Cardiac muscle cell (in vitro differentiated cells and primary cell): ENCODE data around the gene TTC13. TPM values are rescaled to one million over a fixed set of nuclear protein-coding genes. Genes with fewer than 3 reads are reported as not detected.

Source experiments
- DNase-seq, 2 donors: peaks; one replicate each; pipeline versions ENCODE4 v3.0.0 to v3.0.0-alpha.2; 2010 to 2017; ENCODE audit warnings: low read depth in 1 of 2, low spot score in 1 of 2
- H3K27ac ChIP-seq: fragments of 200-600 bp; sonication (generic); 2 replicates; pipeline ENCODE4 v1.5.1; 2016
- H3K27me3 ChIP-seq: fragments of 200-600 bp; sonication (generic); 2 replicates; pipeline ENCODE4 v1.6.0; 2016; ENCODE audit warnings: control low read depth
- H3K36me3 ChIP-seq: fragments of 200-600 bp; sonication (generic); 2 replicates; pipeline ENCODE4 v1.5.1; 2016; ENCODE audit warnings: control low read depth
- H3K4me1 ChIP-seq: fragments of 200-600 bp; sonication (generic); 2 replicates; pipeline ENCODE4 v1.8.1; 2017; ENCODE audit warnings: low read depth, mild to moderate bottlenecking, mixed run types
- H3K4me3 ChIP-seq: fragments of 200-600 bp; sonication (generic); 2 replicates; pipeline ENCODE4 v1.5.1; 2016; ENCODE audit warnings: mild to moderate bottlenecking
- H3K9me3 ChIP-seq: fragments of 200-600 bp; sonication (generic); 2 replicates; pipeline ENCODE4 v1.5.1; 2017; ENCODE audit warnings: low read depth, mild to moderate bottlenecking, control low read depth
- polyA plus RNA-seq: library from polyadenylated mRNA; unstranded; fragments of >200 nt; fragmentation: Nextera tagmentation; extraction: Ambion mirVana; gene quantifications from 2 replicates; pipeline ENCODE4 v1.2.1, GENCODE V29; 2016
- total RNA-seq: library from RNA; depleted of rRNA; stranded (reverse); fragments of >200 nt; gene quantifications from 2 replicates; pipeline ENCODE4 v1.2.3, GENCODE V29; 2016
- TF ChIP-seq, protein P1 (sequence below): IDR thresholded peaks from 2 replicates; pipeline ENCODE4 v1.5.1; 2012; ENCODE audit warnings: low read depth, mild to moderate bottlenecking, low read length

TTC13 gene
- total and polyA plus RNA-seq, 2 experiments from 2014 or later = 7.1 to 9.1 TPM

DNA sequence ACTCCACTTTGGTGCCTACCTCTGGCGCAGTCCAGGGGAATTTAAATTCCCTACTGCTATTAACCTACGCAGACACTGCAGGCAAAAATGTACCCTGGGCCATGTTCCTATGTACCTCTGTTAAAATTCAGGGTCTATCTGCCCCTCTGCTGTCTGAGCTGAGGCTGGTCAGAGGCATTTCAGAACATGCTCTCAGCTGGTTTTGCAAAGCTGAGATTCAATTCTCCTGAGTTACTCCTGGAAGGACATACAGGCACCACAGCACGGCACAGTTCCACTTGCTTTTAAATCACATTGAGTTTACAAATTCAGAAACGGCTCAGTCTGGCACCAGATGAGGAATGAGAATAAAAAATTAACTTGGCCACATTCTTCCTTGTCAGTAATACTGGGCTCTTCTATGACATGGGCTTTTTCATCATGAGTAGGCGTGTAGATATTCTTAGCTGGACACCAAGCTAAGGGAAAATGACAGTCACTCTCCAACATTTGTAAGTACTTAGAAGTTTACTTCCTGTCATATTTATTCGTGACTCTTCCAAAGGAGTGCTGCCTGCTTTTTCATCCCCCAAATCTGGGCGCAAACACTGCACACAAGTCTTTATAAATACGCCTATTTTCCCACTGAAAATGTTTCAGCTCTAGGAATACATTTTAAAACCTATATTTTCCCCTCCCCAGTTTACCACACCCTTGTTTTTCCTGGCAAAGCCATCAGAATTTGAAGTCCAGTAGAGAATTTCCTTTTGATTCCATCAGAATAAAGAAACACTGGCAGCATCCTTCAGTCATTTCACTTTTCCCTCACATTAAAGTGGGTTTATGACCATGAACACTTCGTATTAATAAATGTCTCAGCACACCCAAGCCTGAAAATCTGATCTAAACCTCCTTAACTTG lies 112.2 kb downstream of the TTC13 start:
- H3K27me3 ChIP-seq = no peaks in the 10 kb centered on the region
- no peak overlapping the region for H3K27ac ChIP-seq
- TF ChIP-seq, protein P1, sequence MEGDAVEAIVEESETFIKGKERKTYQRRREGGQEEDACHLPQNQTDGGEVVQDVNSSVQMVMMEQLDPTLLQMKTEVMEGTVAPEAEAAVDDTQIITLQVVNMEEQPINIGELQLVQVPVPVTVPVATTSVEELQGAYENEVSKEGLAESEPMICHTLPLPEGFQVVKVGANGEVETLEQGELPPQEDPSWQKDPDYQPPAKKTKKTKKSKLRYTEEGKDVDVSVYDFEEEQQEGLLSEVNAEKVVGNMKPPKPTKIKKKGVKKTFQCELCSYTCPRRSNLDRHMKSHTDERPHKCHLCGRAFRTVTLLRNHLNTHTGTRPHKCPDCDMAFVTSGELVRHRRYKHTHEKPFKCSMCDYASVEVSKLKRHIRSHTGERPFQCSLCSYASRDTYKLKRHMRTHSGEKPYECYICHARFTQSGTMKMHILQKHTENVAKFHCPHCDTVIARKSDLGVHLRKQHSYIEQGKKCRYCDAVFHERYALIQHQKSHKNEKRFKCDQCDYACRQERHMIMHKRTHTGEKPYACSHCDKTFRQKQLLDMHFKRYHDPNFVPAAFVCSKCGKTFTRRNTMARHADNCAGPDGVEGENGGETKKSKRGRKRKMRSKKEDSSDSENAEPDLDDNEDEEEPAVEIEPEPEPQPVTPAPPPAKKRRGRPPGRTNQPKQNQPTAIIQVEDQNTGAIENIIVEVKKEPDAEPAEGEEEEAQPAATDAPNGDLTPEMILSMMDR = no peak
- no peak for DNase-seq
- H3K36me3 ChIP-seq = no peaks in the 10 kb centered on the region
- peaks cover 41% of the 10 kb centered on the region for H3K4me1 ChIP-seq
- H3K4me3 ChIP-seq = peak overlapping the region; percentile 98
- no peaks in the 10 kb centered on the region for H3K9me3 ChIP-seq

DNA sequence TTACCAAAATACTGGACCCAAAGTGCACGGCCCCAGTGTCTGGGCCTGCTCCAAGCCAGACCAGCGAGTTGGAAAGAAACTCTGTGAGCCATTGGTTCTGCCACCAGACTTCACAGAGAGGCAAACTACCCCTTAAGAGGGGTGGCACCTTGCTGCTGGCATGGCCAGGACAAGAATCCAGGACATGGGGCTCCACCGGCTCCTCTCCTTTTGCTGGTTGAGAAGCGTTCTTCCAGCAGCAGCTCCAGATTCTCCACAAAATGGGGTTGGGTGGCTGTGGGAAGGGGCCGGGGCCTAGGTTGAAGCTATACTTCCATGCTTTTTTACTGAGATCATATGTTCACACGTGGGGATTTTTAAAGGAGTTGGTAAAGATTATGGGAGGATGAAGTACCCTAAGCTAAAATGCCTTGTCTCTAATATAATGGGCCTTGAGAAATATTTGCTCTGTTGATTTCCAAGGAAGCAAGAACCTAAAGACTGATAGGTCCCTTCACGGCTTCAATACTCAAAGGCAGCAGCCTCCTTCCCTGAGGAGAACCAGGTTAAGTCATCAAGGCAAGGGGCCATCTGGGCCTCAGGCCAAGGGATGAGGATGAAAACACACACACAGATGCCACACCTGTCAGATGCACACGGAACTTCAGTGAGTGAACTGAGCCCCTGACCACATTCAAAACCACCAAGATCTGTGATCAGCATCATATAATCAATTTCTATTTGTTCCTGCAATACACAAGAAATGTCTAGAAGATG lies 113.4 kb downstream of the TTC13 start:
- no peaks in the 10 kb centered on the region for H3K9me3 ChIP-seq
- H3K27me3 ChIP-seq = no peaks in the 10 kb centered on the region
- no peak overlapping the region for H3K27ac ChIP-seq
- no peaks in the 10 kb centered on the region for H3K36me3 ChIP-seq
- TF ChIP-seq, protein P1 = no peak
- H3K4me1 ChIP-seq = peaks cover 41% of the 10 kb centered on the region
- no peak overlapping the region for H3K4me3 ChIP-seq
- no peak for DNase-seq

DNA sequence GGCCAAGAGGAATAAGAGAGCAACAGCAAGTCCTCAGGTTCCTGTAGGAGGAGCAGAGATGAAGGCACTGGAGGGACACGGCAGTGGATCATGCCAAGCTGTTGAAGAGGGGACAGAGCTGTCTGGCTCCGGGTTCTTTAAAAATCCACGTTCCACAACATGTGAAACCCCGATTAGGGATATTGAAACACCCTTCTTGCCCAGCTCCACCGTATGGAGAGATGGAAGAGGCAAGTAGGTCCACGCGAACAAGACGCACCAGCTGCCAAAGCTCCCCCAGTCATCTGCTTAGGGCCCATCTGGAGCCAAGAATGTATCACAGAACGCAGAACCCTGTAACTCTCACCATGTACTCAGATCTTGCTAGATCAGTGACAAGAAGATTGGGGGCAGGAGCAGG lies 114.2 kb downstream of the TTC13 start:
- no peak overlapping the region for H3K27ac ChIP-seq
- peaks cover 35% of the 10 kb centered on the region for H3K4me1 ChIP-seq
- H3K36me3 ChIP-seq = no peaks in the 10 kb centered on the region
- TF ChIP-seq, protein P1 = no peak
- no peaks in the 10 kb centered on the region for H3K9me3 ChIP-seq
- no peaks in the 10 kb centered on the region for H3K27me3 ChIP-seq
- no peak for DNase-seq
- H3K4me3 ChIP-seq = no peak overlapping the region

DNA sequence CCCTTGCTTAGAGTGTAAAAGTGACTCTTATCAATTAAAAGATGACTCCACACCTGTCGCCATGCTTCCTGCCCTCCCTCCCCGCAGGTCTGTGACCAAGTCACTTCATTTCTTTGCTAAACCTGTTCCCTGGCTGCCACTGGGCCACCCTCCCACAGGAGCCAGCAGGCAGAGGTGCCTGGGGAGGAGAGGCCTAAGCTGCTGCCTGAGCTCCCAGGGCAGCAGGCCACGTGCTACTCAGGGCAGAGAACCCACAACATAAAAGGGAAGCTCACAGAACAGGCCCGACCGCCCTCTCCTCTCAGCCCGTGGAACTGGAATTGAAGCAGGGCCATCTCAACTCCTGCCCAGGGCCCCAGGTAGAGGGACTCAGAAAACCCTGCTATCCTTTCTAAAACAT lies 115.2 kb downstream of the TTC13 start:
- Histone ChIP-seq H3K4me3 (no peak overlapping the region), H3K36me3 (no peaks in the 10 kb centered on the region), H3K27ac (peak overlapping the region; percentile 59), H3K4me1 (peaks cover 28% of the 10 kb centered on the region), H3K27me3 (no peaks in the 10 kb centered on the region), H3K9me3 (no peaks in the 10 kb centered on the region)
- TF ChIP-seq, protein P1 = no peak
- DNase-seq = peak in 1 of 2 donors; percentile 26

DNA sequence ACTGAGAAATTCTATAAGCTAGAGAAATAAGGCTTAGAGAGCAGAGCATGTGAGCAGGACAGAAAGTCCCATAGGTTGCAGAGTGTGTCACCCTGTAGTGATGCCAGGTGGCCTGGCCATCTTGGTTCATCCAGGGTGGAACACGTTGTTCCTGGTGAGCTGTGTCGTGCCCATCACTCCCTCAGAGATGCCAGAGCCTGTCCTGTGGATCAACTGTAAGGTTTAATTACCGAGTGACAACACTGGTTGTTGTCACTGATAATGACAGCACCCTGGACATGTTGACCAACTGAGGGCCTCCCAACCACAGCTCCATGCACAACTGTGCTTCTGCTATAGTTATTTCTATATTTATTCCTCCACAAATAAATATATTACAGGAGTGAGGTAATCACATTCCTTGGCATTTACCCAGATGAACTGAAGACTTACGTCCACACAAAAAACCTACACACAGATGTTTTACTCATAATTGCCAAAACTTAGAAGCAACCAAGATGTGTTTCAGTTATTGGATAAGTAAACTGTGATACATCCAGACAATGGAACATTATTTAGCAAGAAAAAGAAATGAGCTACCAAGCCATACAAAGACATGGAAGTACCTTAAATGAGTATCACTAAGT lies 116.6 kb downstream of the TTC13 start:
- DNase-seq = no peak
- no peaks in the 10 kb centered on the region for H3K27me3 ChIP-seq
- H3K9me3 ChIP-seq = no peaks in the 10 kb centered on the region
- H3K36me3 ChIP-seq = no peaks in the 10 kb centered on the region
- TF ChIP-seq, protein P1 = no peak
- H3K4me3 ChIP-seq = no peak overlapping the region
- no peak overlapping the region for H3K27ac ChIP-seq
- H3K4me1 ChIP-seq = peaks cover 32% of the 10 kb centered on the region
